Mammary epithelial cell (primary cell): ENCODE data around the gene GYG2.

Source experiments
- EZH2 ChIP-seq: IDR thresholded peaks from 2 replicates; pipeline ENCODE4 v1.6.1; 2012; ENCODE audit warnings: low read length, inconsistent platforms, borderline replicate concordance
- TF ChIP-seq, protein P1 (sequence below), 2 donors: IDR thresholded peaks in 1 of 2; conservative IDR thresholded peaks in 1 of 2; 2 replicates each; pipeline ENCODE4 v1.5.1; 2011 to 2012; ENCODE audit warnings: inconsistent platforms in 2 of 2, low read length in 2 of 2, mild to moderate bottlenecking in 2 of 2, control low read depth in 1 of 2, low read depth in 1 of 2; ENCODE audit not compliant: insufficient read depth in 1 of 2; ENCODE audit errors: extremely low read depth in 1 of 2

DNA sequence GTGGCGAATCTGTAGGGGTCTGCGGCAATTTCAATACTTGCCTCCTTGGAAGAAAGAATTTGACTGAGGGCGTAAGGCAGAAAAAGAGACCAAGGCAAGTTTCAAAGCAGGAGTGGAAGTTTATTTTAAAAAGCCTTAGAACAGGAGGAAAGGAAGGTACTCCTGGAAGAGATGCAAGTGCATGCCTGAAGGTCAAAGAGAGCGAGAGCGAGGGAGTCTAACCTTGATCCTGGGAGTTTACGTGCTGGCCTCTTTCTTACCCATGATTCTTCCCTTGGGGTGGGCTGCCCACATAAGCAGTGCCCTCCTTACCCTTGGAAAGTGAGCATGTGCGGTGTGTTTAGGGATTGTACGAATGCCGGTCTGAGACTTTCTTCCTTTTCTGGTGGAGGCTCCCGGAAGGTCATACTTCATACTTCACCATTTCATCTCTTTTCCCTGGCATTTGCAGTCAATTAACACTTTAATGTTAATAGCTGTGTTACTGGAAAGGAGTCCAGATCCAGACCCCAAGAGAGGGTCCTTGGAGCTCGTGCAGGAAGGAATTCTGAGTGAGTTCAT, 60.4 kb downstream of the GYG2 start:
- TF ChIP-seq EZH2 = no peak
- TF ChIP-seq, protein P1, sequence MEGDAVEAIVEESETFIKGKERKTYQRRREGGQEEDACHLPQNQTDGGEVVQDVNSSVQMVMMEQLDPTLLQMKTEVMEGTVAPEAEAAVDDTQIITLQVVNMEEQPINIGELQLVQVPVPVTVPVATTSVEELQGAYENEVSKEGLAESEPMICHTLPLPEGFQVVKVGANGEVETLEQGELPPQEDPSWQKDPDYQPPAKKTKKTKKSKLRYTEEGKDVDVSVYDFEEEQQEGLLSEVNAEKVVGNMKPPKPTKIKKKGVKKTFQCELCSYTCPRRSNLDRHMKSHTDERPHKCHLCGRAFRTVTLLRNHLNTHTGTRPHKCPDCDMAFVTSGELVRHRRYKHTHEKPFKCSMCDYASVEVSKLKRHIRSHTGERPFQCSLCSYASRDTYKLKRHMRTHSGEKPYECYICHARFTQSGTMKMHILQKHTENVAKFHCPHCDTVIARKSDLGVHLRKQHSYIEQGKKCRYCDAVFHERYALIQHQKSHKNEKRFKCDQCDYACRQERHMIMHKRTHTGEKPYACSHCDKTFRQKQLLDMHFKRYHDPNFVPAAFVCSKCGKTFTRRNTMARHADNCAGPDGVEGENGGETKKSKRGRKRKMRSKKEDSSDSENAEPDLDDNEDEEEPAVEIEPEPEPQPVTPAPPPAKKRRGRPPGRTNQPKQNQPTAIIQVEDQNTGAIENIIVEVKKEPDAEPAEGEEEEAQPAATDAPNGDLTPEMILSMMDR (conservative IDR thresholded peaks at IDR 0.05 in 1 of 2, IDR thresholded peaks at IDR 0.05 in 1 of 2; ENCODE audit: extremely low read depth in 1 of 2, insufficient read depth in 1 of 2, low read depth in 1 of 2, low read length in 2 of 2) = no peak
